WTC11 (cell line): ENCODE results near the gene MYMX. TPM values are rescaled to one million over a fixed set of nuclear protein-coding genes. Genes with fewer than 3 reads are reported as not detected.

Experiments
- AFF4 ChIP-seq: sonication (generic); formaldehyde crosslinking; IDR thresholded peaks from 2 replicates; pipeline ENCODE4 v1.8.1; 2023; ENCODE audit warnings: mild to moderate bottlenecking, missing genetic modification reagents, borderline replicate concordance
- ATF1 ChIP-seq: sonication (generic); formaldehyde crosslinking; IDR thresholded peaks from 2 replicates; pipeline ENCODE4 v1.8.1; 2023; ENCODE audit warnings: mild to moderate bottlenecking, moderate library complexity, missing genetic modification reagents
- CBFB ChIP-seq: sonication (generic); formaldehyde crosslinking; IDR thresholded peaks from 2 replicates; pipeline ENCODE4 v1.8.1; 2022; ENCODE audit warnings: mild to moderate bottlenecking, low read depth, missing genetic modification reagents
- FOXJ3 ChIP-seq: sonication (generic); formaldehyde crosslinking; IDR thresholded peaks from 2 replicates; pipeline ENCODE4 v1.9.0; 2021; ENCODE audit warnings: missing genetic modification reagents, mild to moderate bottlenecking, borderline replicate concordance
- FOXP1 ChIP-seq: sonication (generic); formaldehyde crosslinking; IDR thresholded peaks from 2 replicates; pipeline ENCODE4 v1.8.0; 2022; ENCODE audit warnings: missing genetic modification reagents, mild to moderate bottlenecking, moderate library complexity, borderline replicate concordance
- KAT7 ChIP-seq: sonication (generic); formaldehyde crosslinking; IDR thresholded peaks from 2 replicates; pipeline ENCODE4 v1.8.1; 2023; ENCODE audit warnings: missing genetic modification reagents, mild to moderate bottlenecking, borderline replicate concordance
- MLX ChIP-seq: sonication (generic); formaldehyde crosslinking; IDR thresholded peaks from 2 replicates; pipeline ENCODE4 v1.8.1; 2023; ENCODE audit warnings: mild to moderate bottlenecking, missing genetic modification reagents, moderate library complexity
- MYBL2 ChIP-seq: sonication (generic); formaldehyde crosslinking; IDR thresholded peaks from 2 replicates; pipeline ENCODE4 v1.8.1; 2023; ENCODE audit warnings: mild to moderate bottlenecking, moderate library complexity, missing genetic modification reagents
- NFATC4 ChIP-seq: fragments of 250-450 bp; sonication (Bioruptor Pico); IDR thresholded peaks from 2 replicates; pipeline ENCODE4 v1.9.0; 2021; ENCODE audit warnings: mild to moderate bottlenecking
- NFE2L1 ChIP-seq: sonication (generic); formaldehyde crosslinking; IDR thresholded peaks from 2 replicates; pipeline ENCODE4 v1.8.1; 2023; ENCODE audit warnings: missing genetic modification reagents
- NR1H2 ChIP-seq: sonication (generic); formaldehyde crosslinking; IDR thresholded peaks from 2 replicates; pipeline ENCODE4 v1.9.0; 2021; ENCODE audit warnings: mild to moderate bottlenecking, moderate library complexity, missing genetic modification reagents
- STAT6 ChIP-seq: sonication (generic); formaldehyde crosslinking; conservative IDR thresholded peaks from 2 replicates; pipeline ENCODE4 v1.8.1; 2023; ENCODE audit warnings: mild to moderate bottlenecking, low read depth, missing genetic modification reagents, moderate library complexity
- ZBTB21 ChIP-seq: sonication (generic); formaldehyde crosslinking; IDR thresholded peaks from 2 replicates; pipeline ENCODE4 v1.8.1; 2023; ENCODE audit warnings: mild to moderate bottlenecking, missing genetic modification reagents, borderline replicate concordance
- ZNF232 ChIP-seq: sonication (generic); formaldehyde crosslinking; IDR thresholded peaks from 2 replicates; pipeline ENCODE4 v1.8.0; 2022; ENCODE audit warnings: mild to moderate bottlenecking, missing genetic modification reagents
- ZNF425 ChIP-seq: fragments of 250-450 bp; sonication (Bioruptor Pico); conservative IDR thresholded peaks from 2 replicates; pipeline ENCODE4 v1.9.0; 2021; ENCODE audit warnings: mild to moderate bottlenecking
- ZNF671 ChIP-seq: fragments of 250-450 bp; sonication (Bioruptor Pico); IDR thresholded peaks from 2 replicates; pipeline ENCODE4 v1.8.0; 2021; ENCODE audit warnings: mild to moderate bottlenecking
- total RNA-seq: library from RNA; stranded (reverse); gene quantifications from 3 replicates; pipeline ENCODE4 v1.2.3, GENCODE V29; 2021
- TF ChIP-seq, protein P1 (sequence below): fragments of 250-450 bp; sonication (Bioruptor Pico); IDR thresholded peaks from 2 replicates; pipeline ENCODE4 v1.9.0; 2021; ENCODE audit warnings: mild to moderate bottlenecking
- TF ChIP-seq, protein P2 (sequence below): fragments of 250-450 bp; sonication (Bioruptor Pico); IDR thresholded peaks from 2 replicates; pipeline ENCODE4 v1.9.0; 2021; ENCODE audit warnings: mild to moderate bottlenecking, borderline replicate concordance
- TF ChIP-seq, protein P3 (sequence below): sonication (generic); formaldehyde crosslinking; IDR thresholded peaks from 2 replicates; pipeline ENCODE4 v1.8.1; 2023; ENCODE audit warnings: mild to moderate bottlenecking, missing genetic modification reagents, moderate library complexity

Gene MYMX
- total RNA-seq, 1 experiment from 2014 or later, result 3.9 TPM

- TF ChIP-seq ZNF425 (CRISPR knock-in tag), result peak; percentile 47
- no peak for TF ChIP-seq ATF1
- TF ChIP-seq, protein P1, sequence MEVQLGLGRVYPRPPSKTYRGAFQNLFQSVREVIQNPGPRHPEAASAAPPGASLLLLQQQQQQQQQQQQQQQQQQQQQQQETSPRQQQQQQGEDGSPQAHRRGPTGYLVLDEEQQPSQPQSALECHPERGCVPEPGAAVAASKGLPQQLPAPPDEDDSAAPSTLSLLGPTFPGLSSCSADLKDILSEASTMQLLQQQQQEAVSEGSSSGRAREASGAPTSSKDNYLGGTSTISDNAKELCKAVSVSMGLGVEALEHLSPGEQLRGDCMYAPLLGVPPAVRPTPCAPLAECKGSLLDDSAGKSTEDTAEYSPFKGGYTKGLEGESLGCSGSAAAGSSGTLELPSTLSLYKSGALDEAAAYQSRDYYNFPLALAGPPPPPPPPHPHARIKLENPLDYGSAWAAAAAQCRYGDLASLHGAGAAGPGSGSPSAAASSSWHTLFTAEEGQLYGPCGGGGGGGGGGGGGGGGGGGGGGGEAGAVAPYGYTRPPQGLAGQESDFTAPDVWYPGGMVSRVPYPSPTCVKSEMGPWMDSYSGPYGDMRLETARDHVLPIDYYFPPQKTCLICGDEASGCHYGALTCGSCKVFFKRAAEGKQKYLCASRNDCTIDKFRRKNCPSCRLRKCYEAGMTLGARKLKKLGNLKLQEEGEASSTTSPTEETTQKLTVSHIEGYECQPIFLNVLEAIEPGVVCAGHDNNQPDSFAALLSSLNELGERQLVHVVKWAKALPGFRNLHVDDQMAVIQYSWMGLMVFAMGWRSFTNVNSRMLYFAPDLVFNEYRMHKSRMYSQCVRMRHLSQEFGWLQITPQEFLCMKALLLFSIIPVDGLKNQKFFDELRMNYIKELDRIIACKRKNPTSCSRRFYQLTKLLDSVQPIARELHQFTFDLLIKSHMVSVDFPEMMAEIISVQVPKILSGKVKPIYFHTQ (CRISPR knock-in tag), result peak; percentile 24; the same call in 1 of the 2 replicates
- TF ChIP-seq CBFB, result no peak
- TF ChIP-seq, protein P2, sequence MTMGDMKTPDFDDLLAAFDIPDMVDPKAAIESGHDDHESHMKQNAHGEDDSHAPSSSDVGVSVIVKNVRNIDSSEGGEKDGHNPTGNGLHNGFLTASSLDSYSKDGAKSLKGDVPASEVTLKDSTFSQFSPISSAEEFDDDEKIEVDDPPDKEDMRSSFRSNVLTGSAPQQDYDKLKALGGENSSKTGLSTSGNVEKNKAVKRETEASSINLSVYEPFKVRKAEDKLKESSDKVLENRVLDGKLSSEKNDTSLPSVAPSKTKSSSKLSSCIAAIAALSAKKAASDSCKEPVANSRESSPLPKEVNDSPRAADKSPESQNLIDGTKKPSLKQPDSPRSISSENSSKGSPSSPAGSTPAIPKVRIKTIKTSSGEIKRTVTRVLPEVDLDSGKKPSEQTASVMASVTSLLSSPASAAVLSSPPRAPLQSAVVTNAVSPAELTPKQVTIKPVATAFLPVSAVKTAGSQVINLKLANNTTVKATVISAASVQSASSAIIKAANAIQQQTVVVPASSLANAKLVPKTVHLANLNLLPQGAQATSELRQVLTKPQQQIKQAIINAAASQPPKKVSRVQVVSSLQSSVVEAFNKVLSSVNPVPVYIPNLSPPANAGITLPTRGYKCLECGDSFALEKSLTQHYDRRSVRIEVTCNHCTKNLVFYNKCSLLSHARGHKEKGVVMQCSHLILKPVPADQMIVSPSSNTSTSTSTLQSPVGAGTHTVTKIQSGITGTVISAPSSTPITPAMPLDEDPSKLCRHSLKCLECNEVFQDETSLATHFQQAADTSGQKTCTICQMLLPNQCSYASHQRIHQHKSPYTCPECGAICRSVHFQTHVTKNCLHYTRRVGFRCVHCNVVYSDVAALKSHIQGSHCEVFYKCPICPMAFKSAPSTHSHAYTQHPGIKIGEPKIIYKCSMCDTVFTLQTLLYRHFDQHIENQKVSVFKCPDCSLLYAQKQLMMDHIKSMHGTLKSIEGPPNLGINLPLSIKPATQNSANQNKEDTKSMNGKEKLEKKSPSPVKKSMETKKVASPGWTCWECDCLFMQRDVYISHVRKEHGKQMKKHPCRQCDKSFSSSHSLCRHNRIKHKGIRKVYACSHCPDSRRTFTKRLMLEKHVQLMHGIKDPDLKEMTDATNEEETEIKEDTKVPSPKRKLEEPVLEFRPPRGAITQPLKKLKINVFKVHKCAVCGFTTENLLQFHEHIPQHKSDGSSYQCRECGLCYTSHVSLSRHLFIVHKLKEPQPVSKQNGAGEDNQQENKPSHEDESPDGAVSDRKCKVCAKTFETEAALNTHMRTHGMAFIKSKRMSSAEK, result 0 out of 2 replicates have a peak, but pooled peaks have one; percentile 67
- TF ChIP-seq STAT6 (CRISPR knock-in tag), result no peak
- no peak for TF ChIP-seq ZNF232 (CRISPR knock-in tag)
- TF ChIP-seq, protein P3, sequence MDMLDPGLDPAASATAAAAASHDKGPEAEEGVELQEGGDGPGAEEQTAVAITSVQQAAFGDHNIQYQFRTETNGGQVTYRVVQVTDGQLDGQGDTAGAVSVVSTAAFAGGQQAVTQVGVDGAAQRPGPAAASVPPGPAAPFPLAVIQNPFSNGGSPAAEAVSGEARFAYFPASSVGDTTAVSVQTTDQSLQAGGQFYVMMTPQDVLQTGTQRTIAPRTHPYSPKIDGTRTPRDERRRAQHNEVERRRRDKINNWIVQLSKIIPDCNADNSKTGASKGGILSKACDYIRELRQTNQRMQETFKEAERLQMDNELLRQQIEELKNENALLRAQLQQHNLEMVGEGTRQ (CRISPR knock-in tag), result no peak
- no peak for TF ChIP-seq FOXJ3 (CRISPR knock-in tag)
- no peak for TF ChIP-seq FOXP1
- TF ChIP-seq MLX (CRISPR knock-in tag), result no peak
- peak; percentile 81; the same call in 1 of the 2 replicates for TF ChIP-seq ZNF671 (CRISPR knock-in tag)
- TF ChIP-seq ZBTB21 (CRISPR knock-in tag), result no peak
- TF ChIP-seq NFE2L1, result no peak
- no peak for TF ChIP-seq NR1H2 (CRISPR knock-in tag)
- no peak for TF ChIP-seq KAT7 (CRISPR knock-in tag)
- TF ChIP-seq AFF4, result no peak
- TF ChIP-seq NFATC4 (CRISPR knock-in tag), result peak; percentile 53; the same call in 1 of the 2 replicates
- no peak for TF ChIP-seq MYBL2 (CRISPR knock-in tag)
Observed at GRCh38 chr6:44255105-44255808, 38.5 kb downstream of the MYMX start (continued).
